A204.1 (cell line): ENCODE measurements around the gene RILPL2.
"Not testable (repeated sequence)": the region's sequence is repeated elsewhere in the genome, so short reads cannot be mapped to it uniquely, and the experiment has no call there.

Source experiments
- FAIRE-seq: peaks from 2 replicates; lab custom pipeline; 2012; peaks lifted over from hg19 to GRCh38; lab: Jason Lieb, UNC

The RILPL2 gene, protein sequence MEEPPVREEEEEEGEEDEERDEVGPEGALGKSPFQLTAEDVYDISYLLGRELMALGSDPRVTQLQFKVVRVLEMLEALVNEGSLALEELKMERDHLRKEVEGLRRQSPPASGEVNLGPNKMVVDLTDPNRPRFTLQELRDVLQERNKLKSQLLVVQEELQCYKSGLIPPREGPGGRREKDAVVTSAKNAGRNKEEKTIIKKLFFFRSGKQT

GRCh38 chr12:123436017-123436964, at the start of gene RILPL2:
Gene RILPL2, minus strand, starts transcription at chr12:123436684. Its CDS starts 264 bp downstream, at chr12:123436420.
- FAIRE-seq, result no peak

- no peak for FAIRE-seq
Measured at GRCh38 chr12:123485756-123486155, 49.3 kb upstream of the RILPL2 start.

GRCh38 chr12:123483602-123484248, 47.2 kb upstream of the RILPL2 start:
- FAIRE-seq, result no peak

GRCh38 chr12:123482876-123483275, 46.4 kb upstream of the RILPL2 start:
- FAIRE-seq, result no peak

DNA sequence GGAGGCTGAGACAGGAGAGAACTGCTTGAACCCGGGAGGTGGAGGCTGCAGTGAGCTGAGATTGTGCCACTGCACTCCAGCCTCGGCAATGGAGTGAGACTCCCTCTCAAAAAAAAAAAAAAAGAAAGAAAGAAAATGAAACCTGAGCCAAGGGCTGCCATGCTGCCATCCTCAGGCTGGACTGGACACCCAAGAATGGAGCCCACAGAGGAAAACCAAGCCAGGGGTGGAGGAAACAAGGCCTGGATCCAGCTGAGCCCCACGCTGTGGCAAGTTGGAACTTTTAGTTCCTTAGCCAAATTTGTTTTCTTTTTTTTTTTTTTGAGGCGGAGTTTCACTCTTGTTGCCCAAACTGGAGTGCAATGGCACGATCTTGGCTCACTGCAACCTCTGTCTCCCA, 44.8 kb upstream of the RILPL2 start:
- FAIRE-seq, result not testable (repeated sequence)

DNA sequence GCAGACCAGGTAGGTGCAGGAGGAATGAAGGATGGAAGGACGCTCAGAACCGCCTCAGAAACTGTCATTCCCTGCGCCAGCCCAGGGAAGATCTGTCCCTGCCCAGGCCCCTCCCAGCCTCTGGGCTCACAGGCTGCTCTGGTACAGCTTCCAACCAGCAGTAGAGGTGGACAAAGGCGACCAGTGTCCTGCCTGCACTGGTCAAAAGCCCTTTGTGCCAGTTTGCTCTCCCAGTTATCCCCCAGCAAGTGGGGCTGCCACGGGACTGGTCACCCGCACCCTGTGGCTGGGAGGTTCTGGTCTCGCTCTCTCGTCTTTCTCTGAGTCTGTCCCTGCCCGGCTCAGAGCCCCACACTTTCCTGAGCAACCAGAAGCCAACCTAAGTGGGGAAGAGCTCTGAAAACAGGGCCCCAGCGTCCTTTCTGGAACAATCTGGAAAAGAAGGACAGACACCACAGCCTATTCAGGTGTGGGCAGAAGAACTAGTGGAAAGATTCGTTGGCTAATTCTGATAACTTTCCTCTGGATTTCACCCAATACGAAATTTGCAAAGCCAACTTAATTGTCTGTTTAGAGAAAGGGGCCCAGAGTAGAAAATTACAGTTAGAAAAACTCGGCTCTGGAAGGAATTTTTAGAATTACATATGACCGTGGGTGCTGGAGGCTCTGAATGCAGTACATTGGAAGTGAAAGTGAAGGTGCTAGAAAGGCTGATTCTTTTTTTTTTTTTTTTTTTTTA, 43.1 kb upstream of the RILPL2 start:
- no peak for FAIRE-seq

GRCh38 chr12:123478762-123479161, 42.3 kb upstream of the RILPL2 start:
- no peak for FAIRE-seq

GRCh38 chr12:123478069-123478468, 41.6 kb upstream of the RILPL2 start:
- no peak for FAIRE-seq

DNA sequence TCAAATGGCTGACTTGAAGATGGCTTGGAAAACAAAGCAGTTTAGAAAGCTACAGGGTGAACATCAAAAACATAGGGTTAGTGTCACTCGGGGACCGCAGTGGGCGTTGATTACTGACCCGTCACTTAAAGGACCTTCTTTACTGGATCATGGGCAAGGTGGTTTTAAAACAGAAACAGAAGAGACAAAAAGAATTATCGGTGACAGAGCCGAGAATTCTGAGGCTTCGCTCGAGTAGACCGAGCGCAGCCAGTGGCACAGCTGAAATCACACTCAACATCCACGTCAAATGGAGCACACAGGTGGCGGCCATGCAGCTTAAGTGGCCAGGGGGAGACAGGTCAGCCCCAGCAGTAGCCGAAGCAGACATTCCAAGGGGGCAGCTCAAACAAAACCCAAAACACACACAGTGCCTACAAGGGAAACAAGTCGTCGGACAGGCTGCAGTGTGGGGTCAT, 38.8 kb upstream of the RILPL2 start:
- FAIRE-seq, result no peak

- no peak for FAIRE-seq
Measured at GRCh38 chr12:123474485-123475245, 38.2 kb upstream of the RILPL2 start.

DNA sequence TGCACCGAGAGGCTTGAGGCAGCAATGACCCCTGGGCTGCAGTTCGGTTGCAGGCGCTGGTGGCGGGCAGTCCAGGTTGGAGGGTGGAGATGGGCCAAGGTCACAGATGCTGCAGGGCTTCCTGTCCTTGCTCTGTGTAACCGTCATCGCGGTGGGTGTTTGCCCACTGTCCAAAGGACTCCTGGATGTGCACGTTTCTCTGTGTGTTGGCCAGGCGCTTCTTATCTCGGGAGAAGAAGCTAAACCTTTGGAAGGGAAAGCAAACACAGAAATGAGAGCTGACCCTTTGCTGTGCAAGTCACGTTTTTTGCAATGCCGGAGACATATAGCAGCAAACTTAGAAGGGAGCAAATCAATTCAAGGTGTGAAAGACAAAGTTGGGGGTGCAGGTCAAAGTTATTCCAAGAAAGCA, 36.0 kb upstream of the RILPL2 start:
- FAIRE-seq, result no peak

- no peak for FAIRE-seq
Measured at GRCh38 chr12:123471374-123472068, 35.0 kb upstream of the RILPL2 start.

GRCh38 chr12:123469978-123470377, 33.5 kb upstream of the RILPL2 start:
- no peak for FAIRE-seq

DNA sequence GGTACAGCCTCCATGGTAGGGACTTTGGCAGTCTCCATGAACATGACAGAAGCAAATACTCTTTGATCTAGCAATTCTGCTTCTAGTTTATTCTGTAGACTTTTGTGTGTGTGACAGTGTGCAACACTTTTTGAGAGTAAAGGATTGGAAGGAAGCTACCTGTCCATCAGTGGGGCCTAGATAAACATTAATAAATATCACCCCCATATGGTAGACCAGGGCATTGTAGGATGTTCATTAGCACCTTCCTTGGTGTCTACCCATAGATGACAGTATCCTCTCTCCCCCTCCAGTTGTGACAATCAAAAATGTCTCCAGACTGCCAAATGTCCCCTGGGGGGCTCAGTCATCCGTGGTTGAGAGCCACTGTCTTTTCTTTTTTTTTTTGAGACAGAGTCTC, 32.3 kb upstream of the RILPL2 start:
- FAIRE-seq, result no peak

- FAIRE-seq, result no peak
Measured at GRCh38 chr12:123465084-123465483, 28.6 kb upstream of the RILPL2 start.

- FAIRE-seq, result not testable (repeated sequence)
Measured at GRCh38 chr12:123463174-123463573, 26.7 kb upstream of the RILPL2 start.

GRCh38 chr12:123457980-123458779, 21.7 kb upstream of the RILPL2 start, which contains the start of gene SNRNP35:
Gene SNRNP35, plus strand, starts transcription at chr12:123458139. Its CDS starts 7,402 bp downstream, at chr12:123465541.
- FAIRE-seq, result no peak

DNA sequence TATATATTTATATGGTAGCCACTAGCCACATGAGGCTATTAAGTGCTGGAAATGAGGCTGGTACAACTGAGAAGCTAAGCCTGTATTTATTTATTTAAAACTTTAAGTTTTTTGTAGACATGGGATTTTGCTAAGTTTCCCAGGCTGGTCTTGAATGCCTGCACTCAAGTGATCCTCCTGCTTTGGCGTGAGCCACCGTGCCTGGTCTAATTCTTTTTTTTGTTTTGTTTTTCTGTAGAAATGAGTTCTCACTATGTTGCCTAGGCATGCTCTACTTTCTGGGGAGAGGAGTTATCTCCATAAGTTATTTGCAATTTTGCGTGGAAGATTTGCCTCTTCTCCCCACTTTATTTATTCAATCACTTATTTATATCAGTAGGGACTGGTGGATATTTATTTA, 16.7 kb upstream of the RILPL2 start:
- no peak for FAIRE-seq

GRCh38 chr12:123452276-123452550, 15.7 kb upstream of the RILPL2 start:
- not testable (repeated sequence) for FAIRE-seq

GRCh38 chr12:123450636-123451035, 14.2 kb upstream of the RILPL2 start:
- FAIRE-seq, result no peak
